CD4-positive, alpha-beta T cell treated with Interleukin-6 at 100 ng/mL for 8 hours (primary cell): ENCODE results near the gene TAGLN.
"Not testable (repeated sequence)": the region's sequence is repeated elsewhere in the genome, so short reads cannot be mapped to it uniquely, and the experiment has no call there.

Experiments used
- DNase-seq: peaks from one replicate; pipeline ENCODE4 v3.0.0-alpha.2; 2020; ENCODE audit warnings: mixed read lengths, low spot score

TAGLN gene

DNA sequence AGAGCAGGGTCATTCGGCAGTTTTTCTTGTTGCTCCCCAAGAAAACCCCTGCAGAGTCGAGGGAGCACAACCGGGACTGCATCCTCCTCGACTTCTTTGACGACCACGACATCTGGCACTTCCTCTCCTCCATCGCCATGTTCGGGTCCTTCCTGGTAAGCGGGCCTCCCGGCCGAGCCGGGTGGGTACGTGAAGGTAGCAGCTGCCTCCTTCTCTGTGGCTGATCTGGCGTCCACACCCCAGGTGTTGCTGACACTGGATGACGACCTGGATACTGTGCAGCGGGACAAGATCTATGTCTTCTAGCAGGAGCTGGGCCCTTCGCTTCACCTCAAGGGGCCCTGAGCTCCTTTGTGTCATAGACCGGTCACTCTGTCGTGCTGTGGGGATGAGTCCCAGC is 3.4 kb upstream of the TAGLN start:
- DNase-seq, result no peak

DNA sequence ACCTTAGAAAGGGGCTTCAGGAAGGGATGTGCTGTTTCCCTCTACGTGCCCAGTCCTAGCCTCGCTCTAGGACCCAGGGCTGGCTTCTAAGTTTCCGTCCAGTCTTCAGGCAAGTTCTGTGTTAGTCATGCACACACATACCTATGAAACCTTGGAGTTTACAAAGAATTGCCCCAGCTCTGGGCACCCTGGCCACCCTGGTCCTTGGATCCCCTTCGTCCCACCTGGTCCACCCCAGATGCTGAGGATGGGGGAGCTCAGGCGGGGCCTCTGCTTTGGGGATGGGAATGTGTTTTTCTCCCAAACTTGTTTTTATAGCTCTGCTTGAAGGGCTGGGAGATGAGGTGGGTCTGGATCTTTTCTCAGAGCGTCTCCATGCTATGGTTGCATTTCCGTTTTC is 2.2 kb upstream of the TAGLN start:
- no peak for DNase-seq

DNA sequence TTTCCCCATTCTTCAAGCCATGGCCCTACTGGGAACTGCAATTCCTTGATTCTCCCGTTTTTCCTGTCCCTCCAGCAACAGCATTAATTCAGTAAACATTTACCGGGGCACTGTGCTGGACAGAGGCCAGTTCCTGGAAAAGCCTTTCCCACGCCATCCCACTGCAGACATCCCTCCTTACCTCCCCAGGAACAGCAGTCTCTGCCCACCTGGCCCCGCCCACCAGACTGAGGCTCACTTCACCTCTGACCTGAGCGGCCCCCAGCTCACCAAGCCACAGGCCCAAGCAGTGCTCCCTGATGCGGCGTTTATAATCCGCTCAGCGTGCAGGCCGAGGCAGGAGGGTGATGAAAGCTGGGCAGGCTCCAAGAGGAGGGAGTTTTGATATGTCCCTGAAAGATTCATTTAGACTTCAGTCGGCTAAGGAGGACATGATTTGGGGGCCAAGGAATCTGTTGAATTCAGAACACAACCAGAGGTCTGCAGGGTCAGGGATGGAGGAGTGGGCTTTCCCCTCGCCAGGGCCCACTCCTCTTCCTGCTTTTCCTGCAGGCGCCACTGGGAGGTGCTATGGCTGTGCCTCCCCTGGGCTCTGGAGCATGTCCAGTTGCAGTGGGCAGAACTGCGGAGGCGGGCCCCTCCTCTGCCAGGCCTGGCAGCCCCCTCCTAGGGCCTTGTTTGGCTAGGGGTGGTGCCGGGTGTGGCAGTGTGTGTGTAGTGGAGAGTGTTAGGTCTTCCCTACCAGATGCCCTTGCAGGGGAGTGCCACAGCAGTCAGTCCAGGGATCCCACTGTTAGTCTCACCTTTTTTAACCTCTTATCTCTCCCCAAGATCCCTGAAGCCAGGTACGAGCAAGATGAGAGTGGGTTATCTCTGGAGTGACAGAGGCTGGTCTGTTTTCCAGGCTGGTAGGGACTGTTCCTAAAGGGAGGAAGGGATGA is 1.4 kb upstream of the TAGLN start:
- no peak for DNase-seq

DNA sequence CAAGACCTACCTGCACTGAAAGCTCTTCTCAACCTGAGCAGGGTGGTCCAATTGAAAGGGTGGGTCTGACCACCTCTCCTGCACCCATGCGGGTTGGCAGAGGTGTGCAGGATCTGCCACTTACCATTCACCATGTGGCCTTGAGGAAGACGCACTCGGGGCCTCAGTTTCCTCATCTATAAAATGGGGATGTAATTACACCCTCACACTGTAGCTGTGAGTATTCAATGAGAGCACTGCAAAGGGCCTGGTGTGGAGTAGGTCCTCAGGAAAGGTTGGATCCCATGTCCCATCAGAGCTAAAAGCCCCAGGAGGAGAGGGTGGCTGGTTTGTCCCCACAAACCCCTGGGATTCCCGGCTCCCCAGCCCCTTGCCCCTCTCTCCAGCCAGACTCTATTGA is 557 bp upstream of the TAGLN start:
- DNase-seq, result no peak

DNA sequence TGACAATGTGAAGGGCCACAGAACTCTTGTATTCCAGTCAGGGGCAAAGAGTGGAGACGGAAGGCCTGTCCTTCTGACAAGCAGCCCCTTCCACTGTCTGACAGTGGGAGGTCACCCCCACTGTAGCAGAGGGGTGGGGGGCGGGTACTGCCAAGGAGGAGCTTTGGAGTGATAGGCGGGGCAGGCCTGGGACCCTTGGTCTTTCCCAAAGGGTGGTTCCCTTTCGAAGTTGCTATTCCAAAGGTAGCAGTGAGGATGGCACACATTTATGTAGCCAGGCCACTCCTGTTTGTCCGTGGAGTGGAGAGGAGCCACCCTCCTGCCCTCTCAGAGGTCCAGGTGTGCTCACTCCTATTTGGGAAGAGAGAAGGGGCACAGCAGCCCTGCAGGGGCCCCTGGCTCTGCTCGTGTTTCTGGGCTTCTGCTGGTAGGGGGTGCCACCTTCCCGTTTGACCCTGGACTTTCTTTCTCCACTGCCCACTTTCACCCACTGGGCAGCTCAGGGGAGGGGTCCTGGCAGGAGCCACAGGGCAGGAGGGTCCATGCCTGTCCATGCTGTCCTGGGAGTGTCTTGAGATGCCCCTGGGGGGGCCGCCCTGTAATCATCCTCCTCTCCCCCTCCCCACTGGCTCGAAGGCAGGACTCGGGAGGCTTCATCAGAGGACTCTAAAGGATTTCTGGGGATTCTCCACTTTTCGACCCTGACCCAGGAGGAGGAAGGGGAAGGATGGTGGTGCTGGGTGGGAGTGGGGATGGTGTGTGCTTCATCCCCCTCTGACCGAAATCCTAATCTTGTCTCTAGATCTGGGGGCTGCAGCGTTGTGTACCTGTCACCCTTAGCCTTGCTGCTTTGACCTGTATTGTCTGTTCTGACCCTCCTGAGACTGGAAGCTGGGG is 994 bp downstream of the TAGLN start:
- DNase-seq, result no peak

DNA sequence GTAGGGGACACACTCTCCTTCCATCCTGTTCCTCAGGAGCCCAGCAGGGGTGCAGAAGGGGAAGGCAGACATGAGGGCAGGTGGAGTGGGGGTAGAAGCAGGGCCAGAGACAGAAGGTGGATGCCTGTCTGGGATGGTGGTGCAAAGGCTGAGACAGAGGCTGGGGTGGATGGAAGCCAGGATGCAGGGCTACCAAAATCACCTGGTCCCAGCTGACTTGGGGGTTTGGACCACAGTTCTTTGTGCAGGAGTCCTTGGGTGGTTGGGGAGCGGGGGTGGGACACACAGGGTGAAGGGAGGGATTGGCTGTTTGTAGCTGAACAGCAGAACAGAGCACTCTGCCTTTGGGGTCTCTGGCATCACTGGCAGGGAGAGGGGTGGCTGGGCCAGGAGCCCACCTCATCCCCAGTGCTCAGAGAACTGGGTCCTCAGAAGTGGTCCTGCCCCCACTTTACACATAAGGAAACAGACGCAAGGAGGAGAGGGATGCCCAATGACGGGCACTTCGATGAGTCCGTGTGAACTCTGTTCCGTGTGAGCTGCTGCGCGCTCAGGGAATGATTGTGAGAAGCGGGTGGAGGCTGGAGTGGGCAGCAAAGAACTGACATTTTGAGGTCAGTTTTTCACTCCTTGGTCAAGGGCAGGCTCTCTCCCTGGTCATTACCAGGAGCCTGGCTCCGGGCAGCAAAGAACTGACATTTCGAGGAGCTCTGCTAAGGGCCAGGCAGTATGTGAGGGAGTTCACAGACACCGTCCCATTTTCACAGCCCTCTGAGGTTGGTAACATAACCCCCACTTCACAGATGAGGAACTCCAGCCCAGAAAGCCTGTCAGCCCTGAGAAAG is 1.9 kb downstream of the TAGLN start:
- DNase-seq, result no peak

DNA sequence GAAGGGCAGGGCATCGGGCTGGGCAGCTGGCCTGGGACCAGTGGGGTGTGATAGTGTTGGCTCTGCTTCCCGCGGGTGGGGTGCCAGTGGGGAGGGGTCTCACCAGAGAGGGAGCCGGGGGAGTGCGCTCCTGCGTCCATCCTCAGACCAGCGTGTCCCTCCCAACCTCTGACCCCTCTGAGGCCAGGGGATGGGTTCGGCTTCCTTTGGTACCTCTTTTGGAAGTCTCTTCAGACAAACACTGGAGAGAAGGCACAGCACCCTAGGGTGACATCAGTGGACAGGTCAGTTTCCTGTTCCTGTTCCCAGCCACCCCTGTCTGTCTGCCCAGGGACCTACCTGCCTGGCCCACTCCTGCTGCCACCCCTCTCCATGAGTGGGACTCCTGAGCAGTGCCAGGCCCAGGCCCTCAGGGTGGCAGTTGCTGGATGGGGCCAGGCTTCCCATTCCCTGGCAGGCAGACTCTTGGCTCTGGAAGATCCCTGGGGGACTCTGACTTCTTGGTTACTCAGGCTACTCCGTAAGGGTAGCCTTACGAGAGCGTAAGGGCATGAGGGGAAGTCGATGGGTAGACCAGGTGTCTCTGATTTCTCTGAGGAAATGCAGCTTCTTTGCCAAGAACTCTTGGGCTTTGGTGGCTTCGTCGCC is 2.6 kb downstream of the TAGLN start:
- DNase-seq, result no peak

DNA sequence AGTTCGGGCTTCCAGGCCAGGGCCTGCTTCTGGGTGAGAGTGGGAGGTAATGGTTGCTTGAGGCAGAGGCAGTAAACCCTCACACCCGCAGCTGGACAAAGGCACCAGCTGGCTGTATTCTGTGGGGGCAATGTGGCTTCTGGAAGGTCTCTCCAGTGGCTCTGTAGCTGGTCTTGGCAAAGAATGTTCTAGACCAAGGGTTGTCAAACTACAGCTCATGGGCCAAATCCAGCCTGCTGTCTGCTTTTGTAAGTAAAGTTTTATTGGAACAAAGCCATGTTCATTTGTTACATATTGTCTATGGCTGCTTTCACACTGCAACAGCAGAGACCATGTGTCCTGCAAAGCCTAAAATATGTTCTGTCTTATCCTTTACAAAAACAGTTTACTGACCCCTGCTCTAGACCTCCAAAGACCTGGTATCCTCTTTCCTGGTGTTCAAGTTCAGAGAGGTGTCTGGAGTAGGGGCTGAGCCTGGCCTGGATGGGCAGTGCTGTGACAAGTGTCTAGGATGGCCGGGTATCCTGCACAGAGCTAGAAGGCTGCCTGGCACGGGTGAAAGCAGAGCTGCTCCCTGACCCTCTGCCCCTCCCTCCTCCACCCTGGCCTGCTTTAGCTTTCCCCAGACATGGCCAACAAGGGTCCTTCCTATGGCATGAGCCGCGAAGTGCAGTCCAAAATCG is 3.4 kb downstream of the TAGLN start:
- DNase-seq, result no peak

DNA sequence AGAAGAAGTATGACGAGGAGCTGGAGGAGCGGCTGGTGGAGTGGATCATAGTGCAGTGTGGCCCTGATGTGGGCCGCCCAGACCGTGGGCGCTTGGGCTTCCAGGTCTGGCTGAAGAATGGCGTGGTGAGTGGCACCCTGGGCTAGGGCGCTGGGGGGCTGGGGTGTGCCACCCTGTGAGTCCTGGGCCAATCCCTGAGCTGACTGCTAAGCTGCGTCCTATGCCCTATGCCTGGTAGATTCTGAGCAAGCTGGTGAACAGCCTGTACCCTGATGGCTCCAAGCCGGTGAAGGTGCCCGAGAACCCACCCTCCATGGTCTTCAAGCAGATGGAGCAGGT is 3.9 kb downstream of the TAGLN start:
- DNase-seq, result no peak

DNA sequence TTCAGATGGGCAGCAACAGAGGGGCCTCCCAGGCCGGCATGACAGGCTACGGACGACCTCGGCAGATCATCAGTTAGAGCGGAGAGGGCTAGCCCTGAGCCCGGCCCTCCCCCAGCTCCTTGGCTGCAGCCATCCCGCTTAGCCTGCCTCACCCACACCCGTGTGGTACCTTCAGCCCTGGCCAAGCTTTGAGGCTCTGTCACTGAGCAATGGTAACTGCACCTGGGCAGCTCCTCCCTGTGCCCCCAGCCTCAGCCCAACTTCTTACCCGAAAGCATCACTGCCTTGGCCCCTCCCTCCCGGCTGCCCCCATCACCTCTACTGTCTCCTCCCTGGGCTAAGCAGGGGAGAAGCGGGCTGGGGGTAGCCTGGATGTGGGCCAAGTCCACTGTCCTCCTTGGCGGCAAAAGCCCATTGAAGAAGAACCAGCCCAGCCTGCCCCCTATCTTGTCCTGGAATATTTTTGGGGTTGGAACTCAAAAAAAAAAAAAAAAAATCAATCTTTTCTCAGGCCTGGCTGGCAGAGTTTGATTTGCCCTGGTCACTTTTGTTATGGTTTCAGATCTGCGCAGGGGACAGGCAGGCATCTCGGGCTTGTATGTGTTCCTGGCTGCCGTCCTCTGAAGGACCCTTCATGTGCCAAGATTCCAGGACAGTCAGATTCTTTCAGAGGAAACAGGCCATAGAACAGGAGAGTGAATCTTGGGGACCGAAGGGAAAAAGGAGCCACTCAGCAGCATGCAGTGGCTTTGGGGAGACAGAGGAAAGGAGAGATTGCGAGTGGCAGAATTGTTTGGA is 5.3 kb downstream of the TAGLN start:
- DNase-seq, result no peak

DNA sequence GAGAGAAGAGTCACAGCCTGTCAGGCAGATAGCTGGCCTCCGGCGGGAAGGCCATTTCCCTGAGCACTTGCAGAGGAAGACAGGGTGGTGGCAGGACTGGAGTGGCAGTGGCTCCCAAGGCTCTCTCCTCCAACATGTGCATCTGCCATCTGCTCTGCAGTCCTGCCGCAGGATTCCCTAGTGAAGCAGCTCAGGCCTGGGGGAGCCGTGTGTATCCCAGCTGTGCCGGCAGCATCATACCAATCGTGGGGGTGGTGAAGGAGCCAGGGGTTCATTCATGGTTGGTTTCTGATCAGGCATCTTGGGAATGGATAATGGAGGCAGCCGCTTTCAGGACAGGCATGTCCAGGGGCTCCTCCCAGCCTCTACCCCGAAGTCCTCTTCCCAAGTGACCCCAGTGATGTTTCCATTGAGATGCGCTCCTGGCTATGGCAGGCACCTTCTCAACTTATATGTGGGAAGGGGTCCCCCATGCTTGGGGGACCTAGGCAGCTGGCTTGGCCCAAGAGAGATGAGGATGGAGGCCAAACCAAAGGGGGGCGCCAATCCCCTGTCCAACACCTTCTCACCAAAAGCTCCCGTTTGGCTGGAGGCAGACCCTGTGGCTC is 6.1 kb downstream of the TAGLN start:
- DNase-seq, result no peak

DNA sequence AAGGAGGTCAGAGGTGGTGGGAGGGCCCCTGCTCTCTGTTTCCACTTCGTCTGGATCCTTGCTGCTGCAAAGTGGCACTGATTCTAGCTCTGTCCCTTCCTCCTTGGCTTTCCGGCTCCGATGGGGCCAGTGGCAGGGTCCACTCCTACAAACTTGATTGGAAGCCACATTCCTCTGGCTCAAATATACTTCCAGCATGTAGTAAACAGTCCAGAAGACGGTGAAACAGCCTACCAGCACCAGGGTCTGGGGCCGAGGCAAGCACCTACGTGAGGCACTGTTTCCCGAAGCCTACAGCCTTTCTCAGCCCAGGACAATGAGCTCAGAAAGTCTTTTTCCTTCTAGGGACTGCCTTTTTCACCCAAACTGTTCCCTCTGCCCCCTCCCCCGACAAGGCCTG is 6.9 kb downstream of the TAGLN start:
- DNase-seq, result not testable (repeated sequence)

DNA sequence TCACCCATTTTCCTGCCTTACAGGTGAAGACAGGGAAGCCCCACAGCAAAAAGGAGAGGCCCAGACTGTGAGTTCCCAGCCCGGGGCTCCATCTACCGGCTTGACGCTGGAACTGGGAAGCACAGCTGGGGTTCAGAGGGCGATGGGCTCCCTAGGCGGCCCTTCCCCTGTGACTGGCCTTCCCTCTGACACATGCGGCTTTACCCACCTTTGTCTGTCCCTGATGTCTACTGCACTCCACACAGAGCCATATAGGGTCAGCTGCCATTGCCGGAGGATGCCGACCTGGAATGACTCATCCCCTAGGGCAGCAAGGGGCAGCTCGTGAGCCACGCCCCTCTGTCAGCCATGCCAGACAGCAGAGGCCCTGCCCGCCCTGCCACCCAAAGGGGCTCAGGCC is 7.7 kb downstream of the TAGLN start:
- not testable (repeated sequence) for DNase-seq

DNA sequence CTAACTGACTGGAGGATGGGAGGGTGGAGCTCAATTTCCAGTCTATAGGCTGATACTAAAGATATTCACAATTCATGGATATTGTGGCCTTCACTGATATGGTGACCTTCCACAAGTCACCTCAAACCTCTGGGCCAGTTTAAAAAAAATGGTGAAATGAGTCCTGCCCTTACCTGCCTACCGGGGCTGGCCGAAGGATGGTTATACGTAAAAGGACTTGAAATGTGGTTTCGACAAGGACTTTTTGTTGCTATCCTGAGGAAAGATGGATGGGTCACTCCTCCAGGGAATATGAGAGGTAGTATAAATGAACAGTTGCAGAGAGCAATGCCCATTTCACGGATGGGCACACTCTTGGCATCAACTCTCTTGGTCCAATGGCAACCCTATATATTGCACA is 8.3 kb downstream of the TAGLN start:
- not testable (repeated sequence) for DNase-seq

DNA sequence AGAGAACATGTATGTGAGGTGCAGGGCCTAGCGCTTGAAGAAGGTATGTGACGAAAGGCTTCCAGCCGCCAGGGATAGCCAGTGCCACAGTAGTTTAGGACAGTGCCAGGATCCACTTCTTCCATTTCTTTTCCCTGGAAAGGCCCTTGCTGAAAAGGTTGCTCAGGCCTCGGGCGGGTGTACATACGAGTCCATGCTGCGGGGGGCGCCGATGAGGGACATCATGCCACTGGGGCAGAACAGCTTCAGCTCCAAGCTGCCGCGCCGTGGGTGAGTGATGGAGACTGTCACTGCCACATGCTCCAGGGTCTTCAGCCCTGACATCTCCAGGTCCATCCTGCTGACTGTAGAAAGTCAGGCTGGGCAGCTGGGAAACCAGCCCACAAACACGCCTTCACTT is 9.5 kb downstream of the TAGLN start:
- not testable (repeated sequence) for DNase-seq

DNA sequence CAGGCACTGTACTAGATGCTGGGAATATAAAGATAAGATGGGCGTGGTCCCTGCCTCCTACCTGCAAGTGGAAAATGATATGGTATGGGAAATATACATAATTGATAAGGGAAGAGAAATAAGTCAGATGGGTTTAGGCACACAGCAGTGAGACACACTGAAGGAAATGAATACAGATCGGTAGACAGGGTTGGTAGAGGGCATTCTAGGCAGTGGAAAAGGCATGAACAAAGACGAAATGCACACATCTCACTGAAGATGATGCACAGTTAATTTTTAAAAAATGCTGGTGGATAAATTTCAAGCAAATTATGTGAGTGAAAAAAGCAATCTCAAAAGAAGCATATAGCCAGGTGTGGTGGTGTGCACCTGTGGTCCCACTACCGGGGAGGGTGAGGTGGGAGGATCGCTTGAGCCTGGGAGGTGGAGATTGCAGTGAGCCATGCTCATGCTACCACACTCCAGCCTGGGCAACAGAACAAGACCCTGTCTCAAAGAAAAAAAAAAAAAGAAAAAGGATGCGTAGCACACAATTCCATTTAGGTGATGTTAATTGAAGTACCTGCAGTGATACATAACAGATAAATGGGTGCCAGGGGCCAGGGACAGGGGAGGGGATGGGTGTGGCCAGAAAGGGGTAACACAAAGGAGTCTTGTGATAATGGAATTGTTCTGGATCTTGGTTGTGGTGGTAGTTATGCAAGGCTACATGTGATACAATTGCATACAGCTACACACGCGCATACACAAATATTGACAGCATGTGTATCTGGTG is 10.4 kb downstream of the TAGLN start:
- not testable (repeated sequence) for DNase-seq

DNA sequence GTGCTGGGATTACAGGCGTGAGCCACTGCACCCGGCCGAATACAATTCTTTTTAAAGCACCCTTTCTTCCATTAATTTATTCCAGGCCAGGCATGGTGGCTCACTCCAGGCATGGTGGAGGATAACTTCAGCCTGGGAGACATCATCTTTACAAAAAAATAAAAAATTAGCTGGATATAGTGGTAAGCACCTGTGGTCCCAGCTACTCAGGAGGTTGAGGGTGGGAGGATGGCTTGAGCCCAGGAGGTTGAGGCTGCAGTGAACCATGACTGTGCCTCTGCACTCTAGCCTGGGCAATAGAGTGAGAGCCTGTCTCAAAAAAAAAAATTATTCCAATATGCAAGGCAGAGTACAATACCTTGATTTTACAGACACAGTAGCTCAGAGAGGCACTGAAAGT is 11.4 kb downstream of the TAGLN start:
- DNase-seq, result no peak

DNA sequence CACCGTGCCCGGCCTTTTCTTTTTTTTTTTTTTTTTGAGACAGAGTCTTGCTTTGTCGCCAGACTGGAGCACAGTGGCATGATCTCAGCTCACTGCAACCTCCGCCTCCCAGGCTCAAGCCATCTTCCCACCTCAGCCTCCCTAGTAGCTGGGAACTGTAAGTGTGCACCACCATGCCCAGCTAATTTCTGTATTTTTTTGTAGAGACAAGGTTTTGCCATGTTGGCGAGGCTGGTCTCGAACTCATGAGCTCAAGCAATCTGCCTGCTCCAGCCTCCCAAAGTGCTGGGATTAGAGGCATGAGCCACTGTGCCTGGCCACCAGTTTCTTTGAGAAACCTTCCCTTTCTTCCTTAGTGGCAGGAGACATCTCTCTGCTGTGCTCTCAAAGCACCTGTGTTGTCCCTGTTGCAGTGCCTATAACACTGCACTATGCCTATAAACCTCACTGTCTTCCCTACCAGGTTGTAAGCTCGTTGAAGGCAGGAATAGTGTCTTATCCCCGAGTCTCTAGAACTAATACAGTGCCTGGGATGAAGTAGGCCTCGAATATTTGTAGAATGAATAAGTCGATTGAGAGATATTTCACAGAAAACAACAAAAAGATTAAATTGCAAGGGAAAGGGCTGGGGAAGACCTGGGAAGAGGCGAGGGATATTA is 13.7 kb downstream of the TAGLN start:
- DNase-seq, result no peak
